CMK (cell line): ENCODE results near the gene SNRK.
"Not testable (repeated sequence)": the region's sequence is repeated elsewhere in the genome, so short reads cannot be mapped to it uniquely, and the experiment has no call there.

ENCODE experiments used
- DNase-seq: peaks from one replicate; pipeline ENCODE4 v3.0.0-alpha.2; 2010; ENCODE audit warnings: low read depth

SNRK gene

GRCh38 chr3:43346978-43347749 is 60.8 kb downstream of the SNRK start:
- DNase-seq = no peak

- no peak for DNase-seq
These were observed 61.4 kb downstream of the SNRK start for GRCh38 chr3:43347774-43348173.

- no peak for DNase-seq
These were observed 62.0 kb downstream of the SNRK start for GRCh38 chr3:43348350-43348749.

- no peak for DNase-seq
These were observed 62.7 kb downstream of the SNRK start for GRCh38 chr3:43348852-43349574.

DNA sequence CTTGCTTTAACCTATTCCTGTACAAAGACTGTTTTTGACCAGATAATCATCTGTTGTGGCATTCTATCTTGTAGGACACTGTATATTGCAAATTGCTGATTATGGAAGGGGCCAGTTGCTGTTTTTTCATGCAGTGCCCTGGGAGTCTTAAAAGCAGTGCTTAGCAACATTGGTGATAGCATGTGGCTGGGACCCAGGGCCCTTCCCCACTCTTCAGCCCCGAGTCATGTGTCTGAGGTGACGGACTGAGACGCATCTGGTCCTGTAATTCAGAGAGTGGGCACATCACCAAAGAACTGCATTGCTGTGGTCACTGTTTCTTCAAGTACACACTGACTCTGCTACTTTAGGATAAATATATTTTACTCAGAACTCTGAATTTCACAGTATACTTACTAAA is 63.4 kb downstream of the SNRK start:
- DNase-seq = no peak

GRCh38 chr3:43353393-43353792 is 67.1 kb downstream of the SNRK start:
- DNase-seq = no peak

GRCh38 chr3:43353923-43354670 is 67.8 kb downstream of the SNRK start:
- no peak for DNase-seq

DNA sequence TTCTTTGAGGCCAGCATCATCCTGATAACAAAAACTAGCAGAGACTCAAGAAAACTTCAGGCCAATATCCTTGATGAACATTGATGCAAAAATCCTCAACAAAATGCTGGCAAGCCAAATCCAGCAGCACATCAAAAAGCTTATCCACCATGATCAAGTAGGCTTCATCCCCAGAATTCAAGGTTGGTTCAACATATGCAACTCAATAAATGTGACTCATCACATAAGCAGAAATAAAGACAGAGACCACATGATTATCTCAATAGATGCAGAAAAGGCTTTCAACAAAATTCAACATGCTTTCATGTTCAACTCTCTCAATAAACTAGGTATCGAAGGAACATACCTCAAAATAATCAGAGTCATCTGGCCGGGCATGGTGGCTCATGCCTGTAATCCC is 69.7 kb downstream of the SNRK start:
- DNase-seq = not testable (repeated sequence)

- no peak for DNase-seq
These were observed 74.7 kb downstream of the SNRK start for GRCh38 chr3:43361077-43361476.

GRCh38 chr3:43362183-43362582 is 75.8 kb downstream of the SNRK start:
- no peak for DNase-seq

GRCh38 chr3:43362961-43363360 is 76.6 kb downstream of the SNRK start:
- DNase-seq = no peak

- no peak for DNase-seq
These were observed 77.4 kb downstream of the SNRK start for GRCh38 chr3:43363621-43364266.

DNA sequence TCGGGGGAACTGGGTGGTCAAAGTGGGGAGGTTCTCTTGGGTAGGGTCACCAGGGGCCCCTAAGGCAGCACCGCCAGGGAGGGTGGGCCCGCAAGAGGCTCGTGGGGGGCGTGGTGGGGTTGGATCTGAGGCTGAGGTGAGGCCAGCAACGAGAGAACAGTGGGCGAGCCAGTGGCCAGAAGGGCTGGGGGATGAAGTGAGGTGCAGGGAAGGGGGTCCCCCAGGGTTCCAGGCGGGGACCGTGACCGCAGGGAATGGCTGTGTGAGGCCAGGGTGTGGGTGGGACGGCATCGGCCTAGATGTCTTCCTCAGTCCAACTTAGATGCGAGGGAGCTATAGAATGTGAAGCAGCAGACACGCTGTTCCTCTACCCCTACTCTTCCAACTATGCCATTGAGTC is 78.2 kb downstream of the SNRK start:
- DNase-seq = no peak

- DNase-seq = no peak
These were observed 78.6 kb downstream of the SNRK start for GRCh38 chr3:43364926-43365325.

GRCh38 chr3:43365601-43366305 is 79.4 kb downstream of the SNRK start:
- no peak for DNase-seq

- DNase-seq = no peak
These were observed 80.1 kb downstream of the SNRK start for GRCh38 chr3:43366481-43366880.

- no peak for DNase-seq
These were observed 80.5 kb downstream of the SNRK start for GRCh38 chr3:43366885-43367284.

- DNase-seq = no peak
These were observed 83.3 kb downstream of the SNRK start for GRCh38 chr3:43369404-43370292.

DNA sequence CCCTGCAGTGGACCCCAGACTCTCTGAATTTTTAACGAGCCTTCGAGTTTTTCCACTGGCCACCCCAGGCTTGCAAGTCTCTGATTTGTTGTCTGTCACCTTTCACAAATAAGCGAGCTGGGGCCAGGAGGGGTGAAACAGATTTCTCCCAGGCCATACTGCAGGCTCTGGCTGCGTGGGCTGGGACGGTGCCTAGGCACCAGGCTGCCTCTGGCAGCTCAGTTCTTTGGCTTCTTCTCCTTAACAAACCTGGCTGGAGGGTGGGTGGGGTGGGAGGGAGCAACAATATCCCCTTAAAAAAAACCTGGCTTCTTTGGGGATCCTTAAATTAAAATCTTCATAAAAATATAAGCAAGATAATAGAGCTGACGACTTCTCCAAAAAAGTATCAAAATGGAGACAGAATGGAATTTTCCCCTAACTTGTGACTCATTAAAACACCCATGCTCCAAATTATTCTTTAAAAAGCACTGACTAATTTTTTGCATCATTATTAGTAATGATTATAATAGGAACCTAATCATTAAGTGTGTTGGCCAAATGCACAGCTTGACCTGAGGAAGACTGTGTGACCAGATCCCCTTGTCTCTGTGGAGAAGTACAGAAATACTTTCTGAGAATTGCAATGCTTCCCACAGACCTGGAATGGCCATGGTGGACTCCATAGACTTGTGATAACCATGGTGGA is 84.1 kb downstream of the SNRK start:
- no peak for DNase-seq

- DNase-seq = no peak
These were observed 85.2 kb downstream of the SNRK start for GRCh38 chr3:43371494-43371893.
